HG03060 (cell line): Measurements from ENCODE around the gene C8B.

Source experiments
- ATAC-seq: cut with Tn5 transposase; IDR thresholded peaks from one replicate; pipeline ENCODE4 v1.9.1; 2021; ENCODE audit warnings: low read depth, moderate number of reproducible peaks; ENCODE audit not compliant: unreplicated experiment

C8B gene

GRCh38 chr1:56905667-56906066, 60.1 kb downstream of the C8B start:
- no peak for ATAC-seq

- ATAC-seq, result no peak
These were observed 61.0 kb downstream of the C8B start for GRCh38 chr1:56904663-56905397.

GRCh38 chr1:56903778-56904177, 62.0 kb downstream of the C8B start:
- ATAC-seq, result no peak

- ATAC-seq, result no peak
These were observed 64.1 kb downstream of the C8B start for GRCh38 chr1:56901716-56902115.

- ATAC-seq, result no peak
These were observed 66.9 kb downstream of the C8B start for GRCh38 chr1:56898879-56899278.

- no peak for ATAC-seq
These were observed 67.8 kb downstream of the C8B start for GRCh38 chr1:56898005-56898373.

- ATAC-seq, result no peak
These were observed 68.4 kb downstream of the C8B start for GRCh38 chr1:56897150-56898004.

GRCh38 chr1:56894014-56894413, 71.8 kb downstream of the C8B start:
- ATAC-seq, result no peak

- no peak for ATAC-seq
These were observed 75.6 kb downstream of the C8B start for GRCh38 chr1:56890229-56890628.

GRCh38 chr1:56881417-56881816, 84.4 kb downstream of the C8B start:
- ATAC-seq, result no peak

GRCh38 chr1:56880774-56881173, 85.0 kb downstream of the C8B start:
- ATAC-seq, result no peak
